Mesenchymal stem cell (in vitro differentiated cells and primary cell): ENCODE data around the gene VMP1.
"Not testable (repeated sequence)": the region's sequence is repeated elsewhere in the genome, so short reads cannot be mapped to it uniquely, and the experiment has no call there.

ENCODE experiments used
- DNase-seq: peaks from one replicate; pipeline ENCODE4 v3.0.0-alpha.2; 2013
- H2AFZ ChIP-seq: one replicate; pipeline ENCODE4 v1.6.1; 2013; ENCODE audit warnings: low read depth, mild to moderate bottlenecking, control low read depth, inconsistent platforms, low read length, moderate library complexity
- H2AK5ac ChIP-seq: 2 replicates; pipeline ENCODE4 v1.6.1; 2013; ENCODE audit warnings: low read length, moderate library complexity, mild to moderate bottlenecking, inconsistent platforms; ENCODE audit not compliant: severe bottlenecking
- H2BK120ac ChIP-seq: one replicate; pipeline ENCODE4 v1.6.1; 2013; ENCODE audit warnings: low read depth, mild to moderate bottlenecking, inconsistent platforms, low read length, moderate library complexity
- H2BK12ac ChIP-seq, 2 experiments: one replicate each; pipeline ENCODE4 v1.6.1; 2013; ENCODE audit warnings: inconsistent platforms in 2 of 2, low read length in 2 of 2, mild to moderate bottlenecking in 2 of 2, moderate library complexity in 2 of 2, control low read depth in 1 of 2
- H2BK15ac ChIP-seq: one replicate; pipeline ENCODE4 v1.6.1; 2013; ENCODE audit warnings: mild to moderate bottlenecking, low read depth, inconsistent platforms; ENCODE audit not compliant: poor library complexity, severe bottlenecking
- H2BK5ac ChIP-seq: 2 replicates; pipeline ENCODE4 v1.6.1; 2013; ENCODE audit warnings: low read depth, mild to moderate bottlenecking, low read length, control low read depth, inconsistent platforms; ENCODE audit not compliant: poor library complexity, severe bottlenecking
- H3K14ac ChIP-seq, 2 experiments: one replicate each; pipeline ENCODE4 v1.6.1; 2013; ENCODE audit warnings: inconsistent platforms in 2 of 2, low read length in 2 of 2, control low read depth in 1 of 2, mild to moderate bottlenecking in 1 of 2, moderate library complexity in 1 of 2
- H3K18ac ChIP-seq, 2 experiments: one replicate each; pipeline ENCODE4 v1.6.1; 2013; ENCODE audit warnings: inconsistent platforms in 2 of 2, low read length in 2 of 2, control low read depth in 1 of 2, low read depth in 1 of 2, mild to moderate bottlenecking in 1 of 2
- H3K23ac ChIP-seq, 2 experiments: one replicate each; pipeline ENCODE4 v1.6.1; 2013; ENCODE audit warnings: inconsistent platforms in 2 of 2, low read length in 2 of 2, mild to moderate bottlenecking in 2 of 2, moderate library complexity in 2 of 2, control low read depth in 1 of 2
- H3K27ac ChIP-seq: 2 replicates; pipeline ENCODE4 v1.5.1; 2013; ENCODE audit warnings: mild to moderate bottlenecking, moderate library complexity, low read length, control low read depth, inconsistent platforms; ENCODE audit not compliant: poor library complexity, severe bottlenecking
- H3K27me3 ChIP-seq, 2 experiments: 2 replicates each; pipeline versions ENCODE4 v1.6.1 to v1.7.0; 2013; ENCODE audit warnings: low read length in 2 of 2, mild to moderate bottlenecking in 2 of 2, moderate library complexity in 2 of 2, control low read depth in 1 of 2, inconsistent platforms in 1 of 2; ENCODE audit not compliant: control insufficient read depth in 1 of 2, insufficient read depth in 1 of 2
- H3K36me3 ChIP-seq, 2 experiments: 2 replicates each; pipeline versions ENCODE4 v1.6.1 to v1.7.0; 2013; ENCODE audit warnings: low read length in 2 of 2, control low read depth in 1 of 2, inconsistent platforms in 1 of 2, low read depth in 1 of 2, mild to moderate bottlenecking in 1 of 2; ENCODE audit not compliant: insufficient read depth in 2 of 2, control insufficient read depth in 1 of 2
- H3K4ac ChIP-seq, 2 experiments: one replicate each; pipeline ENCODE4 v1.6.1; 2013; ENCODE audit warnings: inconsistent platforms in 2 of 2, low read length in 2 of 2, mild to moderate bottlenecking in 2 of 2, moderate library complexity in 2 of 2, control low read depth in 1 of 2, low read depth in 1 of 2
- H3K4me1 ChIP-seq: 2 replicates; pipeline ENCODE4 v1.6.1; 2013; ENCODE audit warnings: low read depth, low read length, control low read depth; ENCODE audit not compliant: control insufficient read depth, insufficient read depth
- H3K4me2 ChIP-seq: 2 replicates; pipeline ENCODE4 v1.6.1; 2013; ENCODE audit warnings: low read length, mild to moderate bottlenecking, inconsistent platforms; ENCODE audit not compliant: poor library complexity, severe bottlenecking
- H3K4me3 ChIP-seq, 2 experiments: 2 replicates each; pipeline versions ENCODE4 v1.5.1 to v1.7.0; 2013; ENCODE audit warnings: low read length in 2 of 2, mild to moderate bottlenecking in 2 of 2, control low read depth in 1 of 2, low read depth in 1 of 2; ENCODE audit not compliant: insufficient read depth in 1 of 2
- H3K79me1 ChIP-seq: replicated peaks from 2 replicates; pipeline ENCODE4 v1.6.1; 2013; ENCODE audit warnings: mild to moderate bottlenecking, control low read depth, low read length, inconsistent platforms; ENCODE audit not compliant: poor library complexity, severe bottlenecking
- H3K9ac ChIP-seq: 2 replicates; pipeline ENCODE4 v1.7.0; 2013; ENCODE audit warnings: mild to moderate bottlenecking, low read length, moderate library complexity
- H3K9me3 ChIP-seq: 2 replicates; pipeline ENCODE4 v1.7.0; 2013; ENCODE audit warnings: mild to moderate bottlenecking, low read length; ENCODE audit not compliant: control insufficient read depth
- H4K8ac ChIP-seq: one replicate; pipeline ENCODE4 v1.6.1; 2013; ENCODE audit warnings: inconsistent platforms, mild to moderate bottlenecking, low read length, moderate library complexity
- H4K91ac ChIP-seq: one replicate; pipeline ENCODE4 v1.6.1; 2013; ENCODE audit warnings: mild to moderate bottlenecking, low read length, inconsistent platforms
- WGBS: methylation state at CpG from one replicate; pipeline ENCODE4 v1.1.7; 2013; ENCODE audit warnings: mixed read lengths; 5-methylcytosine and 5-hydroxymethylcytosine counted together

The VMP1 gene

DNA sequence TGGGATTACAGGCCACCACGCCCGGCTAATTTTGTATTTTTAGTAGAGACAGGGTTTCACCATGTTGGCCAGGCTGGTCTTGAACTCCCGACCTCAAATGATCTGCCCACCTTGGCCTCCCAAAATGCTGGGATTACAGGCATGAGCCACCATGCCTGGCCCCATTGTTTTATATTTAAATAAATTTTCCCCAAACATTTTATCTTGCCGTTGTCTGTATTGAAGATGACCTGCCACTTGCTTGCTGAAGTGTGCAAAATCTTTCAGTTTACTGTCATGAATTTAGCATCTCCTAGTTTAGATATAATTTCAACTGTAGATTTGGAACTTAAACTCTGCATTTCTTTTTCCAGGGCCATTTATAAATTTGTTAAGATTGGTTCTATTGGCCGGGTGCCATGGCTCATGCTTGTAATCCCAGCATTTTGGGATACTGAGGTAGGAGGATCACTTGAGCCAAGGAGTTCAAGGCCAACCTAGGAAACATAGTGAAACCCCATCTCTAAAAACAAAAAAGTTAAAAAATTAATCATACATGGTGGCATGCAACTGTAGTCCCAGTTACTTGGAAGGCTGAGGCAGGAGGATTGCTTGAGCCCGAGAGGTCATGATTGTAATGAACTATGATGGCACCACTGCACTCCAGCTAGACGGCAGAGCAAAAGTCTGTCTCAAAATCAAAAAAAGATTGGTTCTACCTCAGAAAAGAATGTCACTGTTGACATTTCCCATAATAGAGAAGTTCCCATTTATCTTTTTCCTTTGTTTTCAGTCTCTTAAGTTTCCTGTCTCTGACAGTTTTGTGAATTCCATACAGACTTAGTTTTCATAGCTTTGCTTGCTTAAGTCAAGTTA is 84.4 kb downstream of the VMP1 start:
- Histone ChIP-seq H3K4me3 (no peak overlapping the region), H3K23ac (no peak overlapping the region), H3K79me1 (no peaks in the 10 kb centered on the region), H3K36me3 (peaks cover 0 to 7% of the 10 kb centered on the region in 2 experiments), H3K4me2 (no peak overlapping the region), H4K8ac (no peak overlapping the region), H2BK120ac (peak overlapping the region; percentile 61), H3K14ac (no peak overlapping the region), H3K9ac (no peak overlapping the region), H2AFZ (no peak overlapping the region), H3K18ac (peak overlapping the region in 1 of 2 experiments; percentile 54), H3K27ac (peak overlapping the region; percentile 84), H2BK15ac (no peak overlapping the region), H4K91ac (no peak overlapping the region), H2AK5ac (peak overlapping the region; percentile 87), H3K4ac (no peak overlapping the region), H3K9me3 (no peaks in the 10 kb centered on the region), H2BK5ac (peak overlapping the region; percentile 89), H2BK12ac (peak overlapping the region in 1 of 2 experiments; percentile 66), H3K27me3 (no peaks in the 10 kb centered on the region), H3K4me1 (peaks cover 6% of the 10 kb centered on the region)
- 87% methylated on average over 7 of the region's 7 CpGs for WGBS
- no peak for DNase-seq

DNA sequence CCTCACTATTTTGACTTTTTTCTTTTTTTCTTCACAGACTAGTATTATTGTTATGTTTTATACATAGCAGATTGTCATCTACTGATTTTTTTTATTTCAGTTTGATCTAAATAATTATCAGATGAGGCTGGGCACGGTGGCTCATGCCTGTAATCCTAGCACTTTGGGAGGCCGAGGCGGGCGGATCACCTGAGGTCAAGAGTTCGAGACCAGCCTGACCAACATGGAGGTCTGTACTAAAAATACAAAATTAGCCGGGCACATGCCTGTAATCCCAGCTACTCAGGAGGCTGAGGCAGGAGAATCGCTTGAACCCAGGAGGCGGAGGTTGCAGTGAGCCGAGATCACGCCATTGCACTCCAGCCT is 85.0 kb downstream of the VMP1 start:
- H3K4me2 ChIP-seq, H3K79me1 ChIP-seq, H3K23ac ChIP-seq, H3K9me3 ChIP-seq, H3K18ac ChIP-seq, H3K4ac ChIP-seq, H2BK12ac ChIP-seq, H3K9ac ChIP-seq, H4K8ac ChIP-seq, DNase-seq, H3K4me3 ChIP-seq, H2BK120ac ChIP-seq, H4K91ac ChIP-seq, H3K36me3 ChIP-seq, H2BK5ac ChIP-seq, H3K27me3 ChIP-seq, H3K4me1 ChIP-seq, H2AFZ ChIP-seq, H2BK15ac ChIP-seq, H3K14ac ChIP-seq, H2AK5ac ChIP-seq: not testable (repeated sequence)
- H3K27ac ChIP-seq, result peak overlapping the region; percentile 54
- 97% methylated on average over 6 of the region's 10 CpGs for WGBS

DNA sequence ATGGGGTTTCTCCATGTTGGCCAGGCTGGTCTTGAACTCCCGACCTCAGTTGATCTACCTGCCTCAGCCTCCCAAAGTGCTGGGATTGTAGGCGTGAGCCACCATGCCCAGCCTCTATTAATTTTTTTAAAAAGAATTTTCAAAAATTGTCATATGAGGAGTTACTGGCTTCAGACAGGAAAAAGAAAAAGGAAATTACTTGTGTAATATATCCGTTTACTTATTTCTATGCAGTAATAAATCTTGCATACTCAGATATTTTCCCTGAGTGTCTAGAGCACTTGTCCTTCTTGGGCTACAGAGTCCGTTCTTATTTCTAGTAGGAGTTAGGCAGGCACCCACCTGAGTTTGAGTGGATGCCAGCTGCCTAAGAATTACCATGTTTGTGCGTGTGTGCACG is 85.8 kb downstream of the VMP1 start:
- no peak overlapping the region for H3K4me2 ChIP-seq
- peaks cover 5% of the 10 kb centered on the region for H3K4me1 ChIP-seq
- H2BK120ac ChIP-seq, result no peak overlapping the region
- H2BK15ac ChIP-seq, result no peak overlapping the region
- no peak overlapping the region for H2BK12ac ChIP-seq
- no peak overlapping the region for H3K18ac ChIP-seq
- WGBS, result no CpG with 5 or more reads among the region's 6 CpGs
- no peak overlapping the region for H2BK5ac ChIP-seq
- no peak overlapping the region for H4K8ac ChIP-seq
- DNase-seq, result no peak
- H3K4ac ChIP-seq, result no peak overlapping the region
- H3K23ac ChIP-seq, result no peak overlapping the region
- no peaks in the 10 kb centered on the region for H3K79me1 ChIP-seq
- H3K9ac ChIP-seq, result no peak overlapping the region
- H2AFZ ChIP-seq, result no peak overlapping the region
- H4K91ac ChIP-seq, result no peak overlapping the region
- H2AK5ac ChIP-seq, result no peak overlapping the region
- no peak overlapping the region for H3K27ac ChIP-seq
- H3K14ac ChIP-seq, result no peak overlapping the region
- H3K4me3 ChIP-seq, result no peak overlapping the region
- peaks cover 0 to 7% of the 10 kb centered on the region in 2 experiments for H3K36me3 ChIP-seq
- no peaks in the 10 kb centered on the region for H3K9me3 ChIP-seq
- H3K27me3 ChIP-seq, result no peaks in the 10 kb centered on the region

DNA sequence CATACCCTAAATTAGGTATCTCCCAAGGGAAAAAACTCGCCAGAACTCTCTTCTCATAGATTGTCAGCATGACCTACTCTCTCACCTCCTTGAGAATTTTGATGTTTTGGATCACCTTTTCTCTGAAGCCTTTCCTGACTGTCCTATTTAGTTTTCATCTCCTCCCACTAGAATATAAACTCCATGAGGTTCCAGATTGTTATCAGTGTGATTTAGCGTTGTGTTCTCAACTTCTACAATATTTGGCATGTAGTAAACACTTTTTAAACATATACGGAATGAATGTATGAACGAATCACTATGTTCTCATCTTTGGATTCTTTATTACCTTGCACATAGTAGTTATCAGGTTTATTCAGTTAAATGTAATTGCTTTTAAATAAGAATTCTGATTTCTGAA is 88.7 kb downstream of the VMP1 start:
- H4K8ac ChIP-seq, result no peak overlapping the region
- no peaks in the 10 kb centered on the region for H3K9me3 ChIP-seq
- H2BK5ac ChIP-seq, result no peak overlapping the region
- H3K4me1 ChIP-seq, result peaks cover 2% of the 10 kb centered on the region
- H3K36me3 ChIP-seq, result peaks cover 0 to 7% of the 10 kb centered on the region in 2 experiments
- H3K27ac ChIP-seq, result no peak overlapping the region
- no peak overlapping the region for H2AK5ac ChIP-seq
- H3K4me2 ChIP-seq, result no peak overlapping the region
- no peak overlapping the region for H2AFZ ChIP-seq
- no peak for DNase-seq
- no peak overlapping the region for H3K4ac ChIP-seq
- no peak overlapping the region for H3K9ac ChIP-seq
- no peak overlapping the region for H3K14ac ChIP-seq
- WGBS, result 100% methylated on average over 1 of the region's 4 CpGs
- no peak overlapping the region for H2BK12ac ChIP-seq
- H3K27me3 ChIP-seq, result no peaks in the 10 kb centered on the region
- H3K18ac ChIP-seq, result no peak overlapping the region
- no peaks in the 10 kb centered on the region for H3K79me1 ChIP-seq
- H3K23ac ChIP-seq, result no peak overlapping the region
- H3K4me3 ChIP-seq, result no peak overlapping the region
- no peak overlapping the region for H4K91ac ChIP-seq
- H2BK120ac ChIP-seq, result no peak overlapping the region
- H2BK15ac ChIP-seq, result no peak overlapping the region
